AG09309 (cell line): ENCODE data around the gene SNX33.

ENCODE experiments used
- DNase-seq: peaks from one replicate; pipeline ENCODE4 v3.0.0-alpha.2; 2010; ENCODE audit warnings: low read depth
- H3K4me3 ChIP-seq: 2 replicates; pipeline ENCODE4 v1.5.1; 2011; ENCODE audit warnings: mild to moderate bottlenecking, low read depth, low read length, moderate library complexity; ENCODE audit not compliant: control insufficient read depth
- TF ChIP-seq, protein P1 (sequence below): IDR thresholded peaks from 2 replicates; pipeline ENCODE4 v1.5.1; 2011; ENCODE audit warnings: mild to moderate bottlenecking, low read depth, low read length, inconsistent platforms; ENCODE audit not compliant: insufficient read depth, control insufficient read depth; ENCODE audit errors: missing control alignments

The SNX33 gene

GRCh38 chr15:75647370-75648155, at the start of gene SNX33:
TSS of gene SNX33 (plus strand) at chr15:75647912. CDS start at chr15:75649103, 1,191 bp downstream.
- TF ChIP-seq, protein P1, sequence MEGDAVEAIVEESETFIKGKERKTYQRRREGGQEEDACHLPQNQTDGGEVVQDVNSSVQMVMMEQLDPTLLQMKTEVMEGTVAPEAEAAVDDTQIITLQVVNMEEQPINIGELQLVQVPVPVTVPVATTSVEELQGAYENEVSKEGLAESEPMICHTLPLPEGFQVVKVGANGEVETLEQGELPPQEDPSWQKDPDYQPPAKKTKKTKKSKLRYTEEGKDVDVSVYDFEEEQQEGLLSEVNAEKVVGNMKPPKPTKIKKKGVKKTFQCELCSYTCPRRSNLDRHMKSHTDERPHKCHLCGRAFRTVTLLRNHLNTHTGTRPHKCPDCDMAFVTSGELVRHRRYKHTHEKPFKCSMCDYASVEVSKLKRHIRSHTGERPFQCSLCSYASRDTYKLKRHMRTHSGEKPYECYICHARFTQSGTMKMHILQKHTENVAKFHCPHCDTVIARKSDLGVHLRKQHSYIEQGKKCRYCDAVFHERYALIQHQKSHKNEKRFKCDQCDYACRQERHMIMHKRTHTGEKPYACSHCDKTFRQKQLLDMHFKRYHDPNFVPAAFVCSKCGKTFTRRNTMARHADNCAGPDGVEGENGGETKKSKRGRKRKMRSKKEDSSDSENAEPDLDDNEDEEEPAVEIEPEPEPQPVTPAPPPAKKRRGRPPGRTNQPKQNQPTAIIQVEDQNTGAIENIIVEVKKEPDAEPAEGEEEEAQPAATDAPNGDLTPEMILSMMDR: peak; percentile 40
- DNase-seq: no peak
- H3K4me3 ChIP-seq: peak within 1 kb of the TSS; percentile 78

DNA sequence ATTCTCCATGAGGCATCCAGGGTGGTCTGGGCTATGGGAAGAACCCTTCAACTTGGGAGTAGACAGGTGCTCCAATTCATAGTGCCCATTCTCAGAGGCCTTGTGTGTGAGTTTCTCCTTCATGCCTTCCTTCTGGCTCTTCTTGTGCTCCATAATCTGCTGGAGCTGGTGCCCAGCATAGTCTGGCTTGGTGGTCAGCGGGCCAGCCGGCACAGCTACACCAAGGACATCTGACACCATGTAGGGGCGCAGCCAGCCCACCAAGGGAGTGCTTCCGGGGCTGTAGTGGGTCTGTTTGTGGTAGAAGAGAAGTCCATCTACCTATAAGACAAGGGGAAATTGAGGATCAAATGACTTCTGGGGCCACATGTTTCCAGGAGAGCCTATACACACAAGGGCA, 49.4 kb upstream of the SNX33 start:
- TF ChIP-seq, protein P1: no peak
- DNase-seq: no peak
- no peak overlapping the region for H3K4me3 ChIP-seq

DNA sequence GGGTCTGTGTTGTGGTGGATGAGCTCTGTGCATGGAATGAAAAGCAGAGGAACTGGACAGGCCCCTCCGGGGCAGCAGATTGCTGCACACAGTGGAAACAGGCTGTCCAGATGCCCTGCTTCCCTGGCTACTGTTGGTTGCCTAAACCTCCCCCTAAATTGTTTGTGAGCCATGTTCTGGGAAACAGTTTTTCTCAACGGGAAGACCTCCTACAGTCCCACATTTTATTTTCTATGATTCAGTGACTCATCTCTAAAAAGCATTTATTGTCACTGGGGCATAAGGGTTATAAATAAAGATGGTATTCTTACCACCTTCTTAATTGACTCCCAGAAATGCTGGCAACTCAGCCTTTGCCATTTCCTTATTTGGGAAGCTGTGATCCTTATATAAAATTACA, 48.3 kb upstream of the SNX33 start:
- TF ChIP-seq, protein P1: no peak
- H3K4me3 ChIP-seq: no peak overlapping the region
- no peak for DNase-seq

GRCh38 chr15:75606026-75606425, 41.7 kb upstream of the SNX33 start:
- TF ChIP-seq, protein P1: no peak
- H3K4me3 ChIP-seq: no peak overlapping the region
- DNase-seq: no peak

DNA sequence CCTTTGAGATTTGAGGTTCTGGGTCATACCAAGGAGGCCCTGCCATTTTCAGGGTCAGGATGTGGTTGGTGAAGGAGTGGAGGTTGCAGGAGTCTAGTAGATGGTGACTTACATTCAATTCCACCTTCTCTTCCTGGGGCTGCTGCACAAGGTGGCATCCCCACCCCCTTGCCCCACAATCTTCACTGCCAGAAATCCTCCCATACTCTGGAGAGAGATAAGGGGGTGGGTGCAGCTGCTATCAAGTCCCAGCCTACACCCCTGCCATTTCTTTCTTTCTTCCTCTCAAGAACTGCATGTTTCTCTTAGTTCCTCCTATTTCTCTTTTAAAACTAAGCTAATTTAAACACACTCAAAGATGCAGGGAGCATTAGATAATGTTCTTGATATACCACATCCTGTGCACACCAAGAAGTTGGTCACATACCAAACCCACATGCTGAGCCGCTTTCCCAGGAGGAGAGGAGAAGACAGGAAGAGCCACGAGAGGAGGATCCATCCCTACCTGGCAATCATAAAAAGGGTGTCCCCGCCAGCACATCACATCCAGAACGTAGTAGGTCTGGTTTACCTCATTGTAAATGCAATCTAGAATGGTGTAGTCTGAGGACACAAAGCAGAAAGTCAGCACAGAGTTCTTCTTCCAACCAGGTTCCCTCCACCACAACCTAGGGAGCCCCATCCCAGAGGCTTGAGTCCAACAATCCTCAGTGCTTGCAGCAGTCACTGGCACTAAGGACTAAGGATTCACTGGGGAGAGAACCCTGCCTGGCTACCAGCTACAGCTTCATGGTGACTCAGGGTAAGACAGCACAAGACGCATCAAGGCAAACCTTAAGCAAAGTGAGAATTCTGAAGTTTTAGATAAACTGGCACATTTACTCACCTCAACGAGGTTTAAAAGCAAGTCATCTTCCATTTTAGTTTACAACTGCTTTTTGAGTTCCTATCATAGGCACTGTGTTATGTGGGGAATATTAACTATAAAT, 40.7 kb upstream of the SNX33 start:
- H3K4me3 ChIP-seq: no peak overlapping the region
- TF ChIP-seq, protein P1: no peak
- no peak for DNase-seq

DNA sequence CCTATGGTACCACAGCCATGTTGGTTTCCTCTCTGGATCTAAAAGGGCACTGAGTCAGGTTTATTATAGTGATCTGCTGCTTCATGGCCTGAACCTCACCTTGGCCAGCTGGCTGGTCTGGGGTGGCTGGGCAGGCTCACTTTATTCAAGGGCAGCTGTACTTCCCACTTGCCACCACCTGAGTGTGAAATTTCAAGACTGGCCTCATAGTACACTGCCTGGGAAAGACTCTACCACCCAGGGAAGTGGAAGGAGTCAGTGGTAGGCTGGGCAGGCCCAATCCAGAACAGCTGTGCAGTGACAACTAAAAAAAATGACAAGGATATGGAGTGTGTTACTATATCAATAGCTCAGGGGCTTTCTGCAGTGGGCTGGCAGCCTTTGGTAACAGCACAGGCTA, 30.9 kb upstream of the SNX33 start:
- no peak overlapping the region for H3K4me3 ChIP-seq
- TF ChIP-seq, protein P1: no peak
- DNase-seq: no peak
